Right ventricle myocardium inferior (tissue), 1 donor: ENCODE data around the gene METTL2B. TPM values are rescaled to one million over a fixed set of nuclear protein-coding genes. Genes with fewer than 3 reads are reported as not detected.
"Not testable (repeated sequence)": the region's sequence is repeated elsewhere in the genome, so short reads cannot be mapped to it uniquely, and the experiment has no call there.

Experiments
- ATAC-seq: fragments of 200-7000 bp; cut with Tn5 transposase; one replicate; pipeline ENCODE4 v1.9.1; 2020; ENCODE audit warnings: mild to moderate bottlenecking, moderate library complexity
- DNase-seq: peaks from one replicate; pipeline ENCODE4 v3.0.0; 2021; ENCODE audit errors: missing footprints
- intact Hi-C: fragments of 100-400 bp; cut with DNase I; formaldehyde crosslinking; loops from one replicate; pipeline ENCODE4 v1.11.0; 2022
- total RNA-seq: library from RNA; stranded (reverse); fragmentation: NEBNext Ultra II Directional; extraction: Animal tissue kit (Norgen Biotek cat#: 25700); gene quantifications from one replicate; pipeline ENCODE4 v1.2.1, GENCODE V29; 2021
- donor health status: DM: no; HTN: yes; CAD: no; lungs with severe emphysema.

METTL2B gene
- total RNA-seq, 1 donor from 2014 or later, result 17.1 TPM

GRCh38 chr7:128453836-128454804 is 22.4 kb upstream of the METTL2B start:
- DNase-seq (peak; percentile 91), ATAC-seq (peak; percentile 89)
- intact Hi-C loops, result loop anchor here (1.0 kb wide), 1 partner anchor 44 kb away; no protein-coding TSS in a partner anchor

GRCh38 chr7:128454808-128455542 is 21.6 kb upstream of the METTL2B start:
- intact Hi-C loops, result loop anchor here (1.0 kb wide), 1 partner anchor 45 kb away; no protein-coding TSS in a partner anchor
- DNase-seq (no peak), ATAC-seq (no peak)

- DNase-seq (peak; percentile 98), ATAC-seq (peak; percentile 96)
- intact Hi-C loops, result no loop called here
Observed at GRCh38 chr7:128455543-128456254, 20.8 kb upstream of the METTL2B start, which contains the start of gene HILPDA. TSS of gene HILPDA (plus strand) at chr7:128455878. CDS start at chr7:128457269, 1,391 bp downstream.

GRCh38 chr7:128456255-128456725 is 20.3 kb upstream of the METTL2B start:
- no peak for ATAC-seq
- intact Hi-C loops, result no loop called here
- no peak for DNase-seq

- DNase-seq, intact Hi-C loops, ATAC-seq: not testable (repeated sequence)
Observed at GRCh38 chr7:128457385-128457784, 19.2 kb upstream of the METTL2B start.

GRCh38 chr7:128458956-128459355 is 17.6 kb upstream of the METTL2B start:
- no peak for ATAC-seq
- intact Hi-C loops, result loop anchor here (1.0 kb wide), 1 partner anchor 32 kb away; no protein-coding TSS in a partner anchor
- no peak for DNase-seq

GRCh38 chr7:128459394-128459878 is 17.1 kb upstream of the METTL2B start:
- no peak for ATAC-seq
- intact Hi-C loops, result loop anchor here (1.0 kb wide), 1 partner anchor 32 kb away; no protein-coding TSS in a partner anchor

GRCh38 chr7:128462460-128462859 is 14.1 kb upstream of the METTL2B start:
- no peak for ATAC-seq
- intact Hi-C loops, result no loop called here
- no peak for DNase-seq

More at GRCh38 chr7:128459394-128459878, 17.1 kb upstream of the METTL2B start:
- no peak for DNase-seq

- ATAC-seq, intact Hi-C loops, DNase-seq: not testable (repeated sequence)
Observed at GRCh38 chr7:128463345-128463744, 13.2 kb upstream of the METTL2B start.

- DNase-seq, ATAC-seq, intact Hi-C loops: not testable (repeated sequence)
Observed at GRCh38 chr7:128463933-128464332, 12.6 kb upstream of the METTL2B start.

GRCh38 chr7:128466871-128467270 is 9.7 kb upstream of the METTL2B start:
- intact Hi-C loops, ATAC-seq, DNase-seq: not testable (repeated sequence)

GRCh38 chr7:128477336-128477690 is 765 bp downstream of the METTL2B start:
- intact Hi-C loops, result loop anchor here (5.0 kb wide), 1 partner anchor 405 kb away; no protein-coding TSS in a partner anchor
- ATAC-seq, DNase-seq: not testable (repeated sequence)

GRCh38 chr7:128479082-128479481 is 2.5 kb downstream of the METTL2B start:
- not testable (repeated sequence) for DNase-seq, ATAC-seq
- intact Hi-C loops, result loop anchor here (5.0 kb wide), 1 partner anchor 403 kb away; no protein-coding TSS in a partner anchor

- intact Hi-C loops, ATAC-seq, DNase-seq: not testable (repeated sequence)
Observed at GRCh38 chr7:128488134-128488533, 11.6 kb downstream of the METTL2B start.

GRCh38 chr7:128497405-128497804 is 20.9 kb downstream of the METTL2B start:
- no peak for DNase-seq
- no peak for ATAC-seq
- intact Hi-C loops, result no loop called here

- ATAC-seq, DNase-seq, intact Hi-C loops: not testable (repeated sequence)
Observed at GRCh38 chr7:128505416-128505815, 28.9 kb downstream of the METTL2B start.

- DNase-seq, intact Hi-C loops, ATAC-seq: not testable (repeated sequence)
Observed at GRCh38 chr7:128506819-128507218, 30.3 kb downstream of the METTL2B start.
